ENCODE results near the gene ITIH1. TPM values are rescaled to one million over a fixed set of nuclear protein-coding genes. Genes with fewer than 3 reads are reported as not detected.

Gene ITIH1
- total RNA-seq, 1 donor = not detected

- Histone ChIP-seq H4K20me1 (ENCODE audit: insufficient read depth, low read length) (no peaks in the 10 kb centered on the region), H3K36me3 (ENCODE audit: insufficient read depth, low read length) (no peaks in the 10 kb centered on the region), H3K9me3 (ENCODE audit: low read depth, low read length) (no peaks in the 10 kb centered on the region), H3K27me3 (ENCODE audit: insufficient read depth, low read length) (no peaks in the 10 kb centered on the region), H3K4me3 (ENCODE audit: insufficient read depth, low read length) (no peak overlapping the region), H3K4me1 (ENCODE audit: insufficient read depth, low read length) (peaks cover 3% of the 10 kb centered on the region), H3K4me2 (ENCODE audit: insufficient read depth, low read length) (no peak overlapping the region), H3K27ac (ENCODE audit: low read depth, low read length) (no peak overlapping the region), H3K79me2 (ENCODE audit: insufficient read depth, low read length) (no peaks in the 10 kb centered on the region), H2AFZ (ENCODE audit: low read length) (no peak overlapping the region)
- TF ChIP-seq CTCF (IDR thresholded peaks at IDR 0.05; ENCODE audit: extremely low read depth, low read depth, low read length) = no peak
- DNase-seq (ENCODE audit: insufficient read length, low spot score, missing footprints) = no peak
Observed at GRCh38 chr3:52801839-52802238, 24.4 kb downstream of the ITIH1 start.

DNA sequence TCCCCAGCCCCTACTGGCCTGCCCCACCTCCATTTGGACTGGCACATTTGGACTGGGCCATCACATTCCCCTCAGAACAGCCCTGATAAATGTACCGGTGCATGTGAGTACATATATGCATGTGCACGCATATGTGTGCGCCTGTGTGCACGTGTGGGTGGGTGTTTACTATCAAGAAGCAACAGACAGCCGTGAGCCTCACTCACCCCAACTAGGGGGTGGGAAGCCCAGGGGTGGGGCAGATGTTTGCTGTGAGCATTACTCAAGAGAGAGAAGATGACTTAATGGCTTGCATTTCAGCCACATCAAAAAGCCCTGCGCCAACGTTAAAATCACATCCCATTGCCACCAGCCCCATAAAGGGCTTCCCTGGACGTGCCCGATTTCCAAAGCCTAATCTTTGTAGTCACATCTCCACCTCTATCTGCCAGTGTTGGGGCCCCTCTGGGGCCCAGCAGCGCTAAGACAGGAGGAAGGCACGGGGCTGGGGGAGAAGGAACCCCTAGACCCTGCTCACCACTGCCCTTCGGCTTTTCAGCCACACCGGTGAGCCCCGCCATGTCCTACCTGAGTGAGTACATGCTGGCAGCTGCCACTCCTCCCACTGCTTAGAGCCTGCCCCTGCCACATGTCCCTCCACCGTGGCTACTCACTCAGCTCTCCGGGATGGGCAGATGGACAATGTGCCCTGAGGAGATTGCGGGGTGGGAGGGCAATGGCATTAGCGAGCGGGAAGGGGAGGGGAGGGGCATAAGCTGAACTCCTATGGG lies 28.1 kb downstream of the ITIH1 start:
- no peaks in the 10 kb centered on the region for H4K20me1 ChIP-seq (ENCODE audit: insufficient read depth, low read length)
- TF ChIP-seq CTCF (IDR thresholded peaks at IDR 0.05; ENCODE audit: extremely low read depth, low read depth, low read length) = no peak
- H3K4me1 ChIP-seq (ENCODE audit: insufficient read depth, low read length) = peaks cover 3% of the 10 kb centered on the region

GRCh38 chr3:52809149-52809548 lies 31.8 kb downstream of the ITIH1 start:
- H3K79me2 ChIP-seq (ENCODE audit: insufficient read depth, low read length) = no peaks in the 10 kb centered on the region
- no peaks in the 10 kb centered on the region for H3K36me3 ChIP-seq (ENCODE audit: insufficient read depth, low read length)
- no peak for DNase-seq (ENCODE audit: insufficient read length, low spot score, missing footprints)
- H2AFZ ChIP-seq (ENCODE audit: low read length) = no peak overlapping the region
- no peaks in the 10 kb centered on the region for H3K9me3 ChIP-seq (ENCODE audit: low read depth, low read length)
- H3K4me1 ChIP-seq (ENCODE audit: insufficient read depth, low read length) = no peaks in the 10 kb centered on the region
- no peak for TF ChIP-seq CTCF (IDR thresholded peaks at IDR 0.05; ENCODE audit: extremely low read depth, low read depth, low read length)
- no peak overlapping the region for H3K4me2 ChIP-seq (ENCODE audit: insufficient read depth, low read length)
- no peak overlapping the region for H3K4me3 ChIP-seq (ENCODE audit: insufficient read depth, low read length)
- peaks cover 11% of the 10 kb centered on the region for H3K27me3 ChIP-seq (ENCODE audit: insufficient read depth, low read length)
- H4K20me1 ChIP-seq (ENCODE audit: insufficient read depth, low read length) = no peaks in the 10 kb centered on the region
- H3K27ac ChIP-seq (ENCODE audit: low read depth, low read length) = no peak overlapping the region

More for the DNA sequence above, 28.1 kb downstream of the ITIH1 start:
- no peaks in the 10 kb centered on the region for H3K79me2 ChIP-seq (ENCODE audit: insufficient read depth, low read length)
- no peak overlapping the region for H3K27ac ChIP-seq (ENCODE audit: low read depth, low read length)
- H3K27me3 ChIP-seq (ENCODE audit: insufficient read depth, low read length) = peaks cover 5% of the 10 kb centered on the region
- H2AFZ ChIP-seq (ENCODE audit: low read length) = no peak overlapping the region
- H3K36me3 ChIP-seq (ENCODE audit: insufficient read depth, low read length) = no peaks in the 10 kb centered on the region
- H3K9me3 ChIP-seq (ENCODE audit: low read depth, low read length) = no peaks in the 10 kb centered on the region
- DNase-seq (ENCODE audit: insufficient read length, low spot score, missing footprints) = no peak
- no peak overlapping the region for H3K4me2 ChIP-seq (ENCODE audit: insufficient read depth, low read length)
- H3K4me3 ChIP-seq (ENCODE audit: insufficient read depth, low read length) = no peak overlapping the region

DNA sequence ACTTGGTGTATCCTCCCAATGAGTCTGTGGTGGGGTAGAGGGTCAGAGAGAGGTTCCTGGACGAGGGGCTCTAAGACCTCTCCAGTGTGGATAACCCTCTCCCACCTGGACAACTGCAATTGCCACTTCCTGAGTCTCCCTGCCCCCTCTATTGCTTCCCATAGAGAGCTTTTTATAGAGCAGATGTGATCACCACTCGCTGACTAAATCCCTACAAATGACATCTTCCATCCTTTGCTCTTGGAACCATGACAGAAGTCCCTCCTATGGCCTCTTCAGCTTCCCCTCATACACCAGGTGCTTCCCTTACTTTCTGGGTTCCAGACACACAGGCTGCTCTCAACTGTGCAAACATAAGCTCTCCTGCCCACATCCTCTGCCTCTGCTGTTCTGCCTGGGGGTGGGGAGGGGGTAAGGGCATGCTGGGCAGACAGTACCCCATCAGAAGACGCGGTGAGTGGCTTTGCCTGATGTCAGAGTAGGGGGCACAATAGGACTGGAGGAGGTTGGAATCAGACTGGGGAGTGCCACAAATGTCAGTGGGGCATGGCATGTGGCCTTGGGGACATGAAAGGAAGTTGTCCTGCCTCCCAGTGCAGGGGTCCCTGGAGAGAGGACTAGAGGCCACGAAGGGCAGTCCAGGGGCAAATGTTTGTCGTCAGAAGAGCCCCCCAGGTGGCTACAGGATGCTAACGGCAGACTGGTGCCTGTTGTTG lies 32.4 kb downstream of the ITIH1 start:
- no peak for TF ChIP-seq CTCF (IDR thresholded peaks at IDR 0.05; ENCODE audit: extremely low read depth, low read depth, low read length)

More for the DNA sequence above, 32.4 kb downstream of the ITIH1 start:
- H3K36me3 ChIP-seq (ENCODE audit: insufficient read depth, low read length) = no peaks in the 10 kb centered on the region
- H3K27me3 ChIP-seq (ENCODE audit: insufficient read depth, low read length) = peaks cover 11% of the 10 kb centered on the region
- H3K9me3 ChIP-seq (ENCODE audit: low read depth, low read length) = no peaks in the 10 kb centered on the region
- H3K27ac ChIP-seq (ENCODE audit: low read depth, low read length) = no peak overlapping the region
- H3K79me2 ChIP-seq (ENCODE audit: insufficient read depth, low read length) = no peaks in the 10 kb centered on the region
- no peaks in the 10 kb centered on the region for H3K4me1 ChIP-seq (ENCODE audit: insufficient read depth, low read length)
- no peak for DNase-seq (ENCODE audit: insufficient read length, low spot score, missing footprints)
- H3K4me3 ChIP-seq (ENCODE audit: insufficient read depth, low read length) = no peak overlapping the region
- no peak overlapping the region for H2AFZ ChIP-seq (ENCODE audit: low read length)
- H3K4me2 ChIP-seq (ENCODE audit: insufficient read depth, low read length) = no peak overlapping the region
- no peaks in the 10 kb centered on the region for H4K20me1 ChIP-seq (ENCODE audit: insufficient read depth, low read length)
